GM21367 (cell line): ENCODE results near the gene NKAIN2.

Experiments
- ATAC-seq: cut with Tn5 transposase; IDR thresholded peaks from one replicate; pipeline ENCODE4 v1.9.1; 2021; ENCODE audit not compliant: unreplicated experiment

The NKAIN2 gene

GRCh38 chr6:123803504-123804013, at the start of gene NKAIN2:
TSS of gene NKAIN2 (plus strand) at chr6:123803865.
- ATAC-seq, result no peak

- ATAC-seq, result no peak
Observed at GRCh38 chr6:123759472-123759871, 44.2 kb upstream of the NKAIN2 start.

GRCh38 chr6:123763904-123764303, 39.8 kb upstream of the NKAIN2 start:
- no peak for ATAC-seq

- no peak for ATAC-seq
Observed at GRCh38 chr6:123764722-123765121, 38.9 kb upstream of the NKAIN2 start.

GRCh38 chr6:123768921-123769320, 34.7 kb upstream of the NKAIN2 start:
- no peak for ATAC-seq

GRCh38 chr6:123769431-123769830, 34.2 kb upstream of the NKAIN2 start:
- no peak for ATAC-seq

- peak; percentile 41 for ATAC-seq
Observed at GRCh38 chr6:123770247-123770949, 33.3 kb upstream of the NKAIN2 start.

GRCh38 chr6:123771126-123771525, 32.5 kb upstream of the NKAIN2 start:
- ATAC-seq, result no peak

- ATAC-seq, result no peak
Observed at GRCh38 chr6:123777563-123777962, 26.1 kb upstream of the NKAIN2 start.

- ATAC-seq, result no peak
Observed at GRCh38 chr6:123780021-123780420, 23.6 kb upstream of the NKAIN2 start.

GRCh38 chr6:123784330-123784729, 19.3 kb upstream of the NKAIN2 start:
- ATAC-seq, result no peak

- ATAC-seq, result no peak
Observed at GRCh38 chr6:123785039-123785438, 18.6 kb upstream of the NKAIN2 start.

GRCh38 chr6:123788319-123788718, 15.3 kb upstream of the NKAIN2 start:
- ATAC-seq, result no peak

GRCh38 chr6:123794190-123794589, 9.5 kb upstream of the NKAIN2 start:
- ATAC-seq, result no peak

GRCh38 chr6:123794799-123795198, 8.9 kb upstream of the NKAIN2 start:
- ATAC-seq, result no peak

GRCh38 chr6:123801067-123801466, 2.6 kb upstream of the NKAIN2 start:
- ATAC-seq, result no peak

- peak; percentile 18 for ATAC-seq
Observed at GRCh38 chr6:123802351-123802696, 1.3 kb upstream of the NKAIN2 start.

- ATAC-seq, result peak; percentile 99
Observed at GRCh38 chr6:123802697-123803503, 765 bp upstream of the NKAIN2 start.

GRCh38 chr6:123804014-123804786, 535 bp downstream of the NKAIN2 start:
- no peak for ATAC-seq

GRCh38 chr6:123804787-123805540, 1.3 kb downstream of the NKAIN2 start:
- ATAC-seq, result no peak

- no peak for ATAC-seq
Observed at GRCh38 chr6:123805921-123806320, 2.3 kb downstream of the NKAIN2 start.
